AG04450 (cell line): ENCODE measurements around the gene PRR19. TPM values are rescaled to one million over a fixed set of nuclear protein-coding genes. Genes with fewer than 3 reads are reported as not detected.

ENCODE experiments used
- CTCF ChIA-PET: fragments of 300-600, 350-600 bp; formaldehyde crosslinking; extraction: SDS; loops from one replicate; lab custom pipeline; 2022; ENCODE audit warnings: antibody characterized with exemption, inconsistent platforms; lab: Charles Lee
- POLR2A ChIA-PET: fragments of 350-600 bp; formaldehyde crosslinking; extraction: SDS; loops from one replicate; lab custom pipeline; 2021; ENCODE audit warnings: antibody characterized with exemption, inconsistent platforms; lab: Yijun Ruan, JAX
- DNase-seq: peaks from one replicate; pipeline ENCODE4 v3.0.0-alpha.2; 2011; ENCODE audit warnings: low read depth, low spot score
- H3K27ac ChIP-seq: one replicate; pipeline ENCODE4 v1.5.1; 2012; ENCODE audit warnings: low read depth, low read length, control low read depth
- H3K27me3 ChIP-seq: one replicate; pipeline ENCODE4 v1.6.0; 2012; ENCODE audit warnings: low read length; ENCODE audit not compliant: control insufficient read depth, insufficient read depth
- H3K4me3 ChIP-seq: 2 replicates; pipeline ENCODE4 v1.5.1; 2011; ENCODE audit warnings: mild to moderate bottlenecking, low read depth, low read length, control low read depth
- H3K9me3 ChIP-seq: 2 replicates; pipeline ENCODE4 v1.5.1; 2012; ENCODE audit warnings: low read length; ENCODE audit not compliant: control insufficient read depth, insufficient read depth
- polyA plus RNA-seq: library from polyadenylated mRNA; depleted of rRNA; stranded (reverse); fragments of >200 nt; gene quantifications from 2 replicates; pipeline ENCODE4 v1.2.3, GENCODE V29; 2011
- TF ChIP-seq, protein P1 (sequence below): IDR thresholded peaks from 2 replicates; pipeline ENCODE4 v1.5.1; 2011; ENCODE audit warnings: low read depth, low read length, control low read depth, inconsistent platforms

PRR19 gene
- polyA plus RNA-seq, 1 experiment, result 0.40 TPM

DNA sequence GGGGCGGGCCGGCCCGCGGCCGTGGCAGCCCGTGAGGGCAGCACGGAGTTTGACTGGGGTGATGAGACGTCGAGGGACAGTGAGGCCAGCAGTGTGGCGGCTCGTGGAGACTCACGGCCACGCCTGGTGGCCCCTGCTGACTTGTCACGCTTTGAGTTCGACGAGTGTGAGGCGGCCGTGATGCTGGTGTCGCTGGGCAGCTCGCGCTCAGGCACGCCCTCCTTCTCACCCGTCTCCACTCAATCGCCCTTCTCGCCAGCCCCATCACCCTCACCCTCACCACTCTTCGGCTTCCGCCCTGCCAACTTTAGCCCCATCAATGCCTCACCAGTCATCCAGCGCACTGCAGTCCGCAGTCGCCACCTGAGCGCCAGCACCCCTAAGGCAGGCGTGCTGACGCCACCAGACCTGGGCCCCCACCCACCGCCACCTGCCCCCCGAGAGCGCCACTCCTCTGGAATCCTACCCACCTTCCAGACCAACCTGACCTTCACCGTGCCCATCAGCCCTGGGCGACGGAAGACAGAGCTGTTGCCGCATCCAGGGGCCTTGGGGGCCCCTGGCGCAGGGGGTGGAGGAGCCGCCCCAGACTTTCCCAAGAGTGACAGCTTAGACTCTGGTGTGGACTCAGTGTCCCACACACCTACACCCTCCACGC is 28.4 kb upstream of the PRR19 start:
- H3K27me3 ChIP-seq, result no peaks in the 10 kb centered on the region
- CTCF ChIA-PET, result no interaction called here
- no peak overlapping the region for H3K4me3 ChIP-seq
- H3K27ac ChIP-seq, result no peak overlapping the region
- POLR2A ChIA-PET, result no interaction called here
- no peak for DNase-seq
- no peaks in the 10 kb centered on the region; the same call in 1 of the 2 replicates for H3K9me3 ChIP-seq
- TF ChIP-seq, protein P1, sequence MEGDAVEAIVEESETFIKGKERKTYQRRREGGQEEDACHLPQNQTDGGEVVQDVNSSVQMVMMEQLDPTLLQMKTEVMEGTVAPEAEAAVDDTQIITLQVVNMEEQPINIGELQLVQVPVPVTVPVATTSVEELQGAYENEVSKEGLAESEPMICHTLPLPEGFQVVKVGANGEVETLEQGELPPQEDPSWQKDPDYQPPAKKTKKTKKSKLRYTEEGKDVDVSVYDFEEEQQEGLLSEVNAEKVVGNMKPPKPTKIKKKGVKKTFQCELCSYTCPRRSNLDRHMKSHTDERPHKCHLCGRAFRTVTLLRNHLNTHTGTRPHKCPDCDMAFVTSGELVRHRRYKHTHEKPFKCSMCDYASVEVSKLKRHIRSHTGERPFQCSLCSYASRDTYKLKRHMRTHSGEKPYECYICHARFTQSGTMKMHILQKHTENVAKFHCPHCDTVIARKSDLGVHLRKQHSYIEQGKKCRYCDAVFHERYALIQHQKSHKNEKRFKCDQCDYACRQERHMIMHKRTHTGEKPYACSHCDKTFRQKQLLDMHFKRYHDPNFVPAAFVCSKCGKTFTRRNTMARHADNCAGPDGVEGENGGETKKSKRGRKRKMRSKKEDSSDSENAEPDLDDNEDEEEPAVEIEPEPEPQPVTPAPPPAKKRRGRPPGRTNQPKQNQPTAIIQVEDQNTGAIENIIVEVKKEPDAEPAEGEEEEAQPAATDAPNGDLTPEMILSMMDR, result no peak

DNA sequence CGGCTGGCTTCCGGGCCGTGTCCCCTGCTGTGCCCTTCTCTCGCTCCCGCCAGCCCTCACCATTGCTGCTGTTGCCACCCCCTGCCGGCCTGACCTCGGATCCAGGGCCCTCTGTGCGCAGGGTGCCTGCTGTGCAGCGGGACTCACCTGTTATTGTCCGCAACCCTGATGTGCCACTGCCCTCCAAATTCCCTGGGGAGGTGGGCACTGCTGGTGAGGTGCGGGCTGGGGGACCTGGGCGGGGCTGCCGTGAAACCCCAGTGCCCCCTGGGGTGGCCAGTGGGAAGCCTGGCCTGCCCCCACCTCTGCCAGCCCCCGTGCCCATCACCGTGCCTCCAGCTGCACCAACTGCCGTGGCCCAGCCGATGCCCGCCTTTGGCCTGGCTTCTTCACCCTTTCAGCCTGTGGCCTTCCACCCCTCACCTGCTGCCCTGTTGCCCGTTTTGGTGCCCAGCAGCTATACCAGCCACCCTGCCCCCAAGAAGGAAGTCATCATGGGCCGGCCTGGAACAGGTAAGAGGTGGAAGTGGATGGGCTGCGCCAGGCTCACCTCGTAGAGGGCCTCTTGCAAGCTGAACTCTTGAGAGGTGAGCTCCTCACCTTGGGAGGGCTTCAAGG is 27.8 kb upstream of the PRR19 start:
- DNase-seq, result no peak
- Histone ChIP-seq H3K27ac (no peak overlapping the region), H3K4me3 (no peak overlapping the region), H3K9me3 (no peaks in the 10 kb centered on the region; the same call in 1 of the 2 replicates), H3K27me3 (no peaks in the 10 kb centered on the region)
- ChIA-PET POLR2A (interaction anchor here (0.6 kb wide), 1 partner anchor 16 kb away, joined by 3 read pairs; no protein-coding TSS in a partner anchor), CTCF (interaction anchor here (0.9 kb wide), 1 partner anchor 27 kb away, joined by 3 read pairs; no protein-coding TSS in a partner anchor)
- TF ChIP-seq, protein P1, result no peak

DNA sequence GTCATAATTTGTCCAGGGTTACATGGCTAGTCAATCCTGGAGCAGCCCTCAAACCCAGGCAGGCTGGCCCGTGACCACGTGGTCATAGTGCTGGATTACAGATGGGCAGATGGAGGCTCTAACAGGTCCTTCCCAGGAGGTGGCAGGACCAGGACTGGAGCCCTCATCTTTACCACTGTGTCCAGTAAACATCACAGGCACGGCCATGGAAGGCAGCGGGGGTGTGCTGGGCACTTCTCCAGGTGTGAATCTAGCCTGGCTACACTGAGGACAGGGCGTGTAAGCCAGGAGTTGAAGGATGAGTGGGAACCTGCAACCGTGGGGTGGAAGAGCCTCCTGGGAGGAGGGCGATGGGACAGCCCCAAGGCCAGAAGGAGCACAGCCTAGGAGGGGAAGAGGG is 26.8 kb upstream of the PRR19 start:
- H3K27ac ChIP-seq, result no peak overlapping the region
- ChIA-PET CTCF (interaction anchor here (0.9 kb wide), 1 partner anchor 28 kb away, joined by 3 read pairs; no protein-coding TSS in a partner anchor), POLR2A (interaction anchor here (0.6 kb wide), 1 partner anchor 17 kb away, joined by 3 read pairs; no protein-coding TSS in a partner anchor)
- no peak overlapping the region for H3K4me3 ChIP-seq
- DNase-seq, result no peak
- H3K27me3 ChIP-seq, result no peaks in the 10 kb centered on the region
- TF ChIP-seq, protein P1, result no peak
- no peaks in the 10 kb centered on the region; the same call in 1 of the 2 replicates for H3K9me3 ChIP-seq

DNA sequence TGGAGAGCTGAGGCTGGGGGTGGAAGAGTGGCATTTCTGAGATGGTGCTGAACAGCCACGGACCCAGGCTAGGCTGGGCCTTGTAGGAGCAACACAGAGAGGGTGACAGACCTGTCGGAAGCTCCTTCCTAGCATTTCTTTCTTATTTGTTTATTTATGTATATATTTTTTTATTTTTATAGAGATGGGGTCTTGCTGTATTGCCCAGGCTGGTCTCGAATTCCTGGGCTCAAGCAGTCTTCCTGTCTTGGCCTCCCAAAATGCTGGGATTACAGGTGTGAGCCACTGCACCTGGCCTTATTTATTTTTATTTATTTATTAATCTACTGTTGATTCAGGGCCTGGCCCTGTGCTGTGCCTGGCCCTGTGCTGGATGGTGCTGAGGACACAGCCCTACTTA is 26.4 kb upstream of the PRR19 start:
- H3K4me3 ChIP-seq, result no peak overlapping the region
- TF ChIP-seq, protein P1, result no peak
- no peak for DNase-seq
- no peaks in the 10 kb centered on the region; the same call in 1 of the 2 replicates for H3K9me3 ChIP-seq
- H3K27ac ChIP-seq, result no peak overlapping the region
- H3K27me3 ChIP-seq, result no peaks in the 10 kb centered on the region
- ChIA-PET CTCF (interaction anchor here (0.9 kb wide), 1 partner anchor 29 kb away, joined by 3 read pairs; no protein-coding TSS in a partner anchor), POLR2A (no interaction called here)

DNA sequence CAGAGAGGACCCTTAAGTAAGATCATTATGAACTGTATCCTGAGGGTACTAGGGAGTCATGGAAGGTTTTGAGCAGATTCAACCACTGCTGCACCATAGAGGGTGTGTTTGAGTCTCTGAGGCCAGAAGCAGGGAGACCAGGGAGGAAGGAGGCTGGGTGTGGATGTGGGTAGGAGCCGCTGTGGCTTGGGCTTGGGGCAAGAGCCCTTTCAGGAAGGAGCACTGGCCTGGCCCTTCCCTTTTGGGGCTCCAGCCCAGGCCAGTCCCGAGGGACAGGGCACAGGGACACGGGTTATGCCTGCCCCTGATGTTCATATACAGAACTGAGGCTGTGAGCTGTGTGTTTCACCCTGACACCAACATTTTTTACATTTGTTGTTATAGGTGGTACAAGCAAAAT is 25.6 kb upstream of the PRR19 start:
- no peaks in the 10 kb centered on the region; the same call in 1 of the 2 replicates for H3K9me3 ChIP-seq
- no peaks in the 10 kb centered on the region for H3K27me3 ChIP-seq
- ChIA-PET POLR2A (no interaction called here), CTCF (interaction anchor here (5.1 kb wide), 1 partner anchor 32 kb away, joined by 118 read pairs; the partner anchor contains the start of gene GSK3A)
- H3K4me3 ChIP-seq, result no peak overlapping the region
- TF ChIP-seq, protein P1, result no peak
- DNase-seq, result no peak
- no peak overlapping the region for H3K27ac ChIP-seq
